ENCODE measurements around the gene BBIP1.

The BBIP1 gene

GRCh38 chr10:110860576-110861241, 58.3 kb downstream of the BBIP1 start:
- H3K27me3 ChIP-seq (replicated peaks; ENCODE audit: control insufficient read depth, insufficient read depth, low read length) = no peaks in the 10 kb centered on the region
- no peak overlapping the region for H3K4me3 ChIP-seq (replicated peaks; ENCODE audit: low read depth, low read length)
- DNase-seq (ENCODE audit: extremely low read depth, insufficient read length) = peak; percentile 78
- TF ChIP-seq CTCF (IDR thresholded peaks at IDR 0.05; ENCODE audit: insufficient read depth, low read length, poor library complexity, severe bottlenecking) = no peak
- H3K36me3 ChIP-seq (ENCODE audit: control insufficient read depth, insufficient read depth, low read length) = no peaks in the 10 kb centered on the region

DNA sequence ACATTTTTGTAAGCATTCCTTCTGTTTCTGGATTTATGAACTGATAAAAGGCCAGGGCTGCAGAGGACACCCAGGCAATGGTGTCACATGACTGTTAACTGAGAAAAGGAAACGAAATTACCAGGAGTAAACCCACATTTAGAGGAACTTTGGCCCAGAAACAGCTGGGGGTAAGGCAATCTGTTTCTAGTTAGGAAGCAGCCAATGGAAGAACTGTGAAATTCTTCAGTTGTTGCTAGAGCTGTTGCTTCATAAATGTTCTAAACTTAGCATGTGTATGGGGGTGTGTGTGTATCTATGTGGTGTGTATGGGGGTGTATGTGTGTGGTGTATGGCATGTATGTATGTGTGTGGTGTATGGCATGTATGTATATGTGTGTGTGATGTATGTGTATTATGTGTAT, 59.0 kb downstream of the BBIP1 start:
- H3K27me3 ChIP-seq (replicated peaks; ENCODE audit: control insufficient read depth, insufficient read depth, low read length) = no peaks in the 10 kb centered on the region
- TF ChIP-seq CTCF (IDR thresholded peaks at IDR 0.05; ENCODE audit: insufficient read depth, low read length, poor library complexity, severe bottlenecking) = no peak
- no peak overlapping the region for H3K4me3 ChIP-seq (replicated peaks; ENCODE audit: low read depth, low read length)
- no peak for DNase-seq (ENCODE audit: extremely low read depth, insufficient read length)
- no peaks in the 10 kb centered on the region for H3K36me3 ChIP-seq (ENCODE audit: control insufficient read depth, insufficient read depth, low read length)

GRCh38 chr10:110859206-110859972, 59.6 kb downstream of the BBIP1 start:
- no peak overlapping the region for H3K4me3 ChIP-seq (replicated peaks; ENCODE audit: low read depth, low read length)
- H3K36me3 ChIP-seq (ENCODE audit: control insufficient read depth, insufficient read depth, low read length) = no peaks in the 10 kb centered on the region
- H3K27me3 ChIP-seq (replicated peaks; ENCODE audit: control insufficient read depth, insufficient read depth, low read length) = no peaks in the 10 kb centered on the region
- no peak for DNase-seq (ENCODE audit: extremely low read depth, insufficient read length)
- TF ChIP-seq CTCF (IDR thresholded peaks at IDR 0.05; ENCODE audit: insufficient read depth, low read length, poor library complexity, severe bottlenecking) = no peak

GRCh38 chr10:110858297-110858934, 60.6 kb downstream of the BBIP1 start:
- no peak for TF ChIP-seq CTCF (IDR thresholded peaks at IDR 0.05; ENCODE audit: insufficient read depth, low read length, poor library complexity, severe bottlenecking)
- no peak for DNase-seq (ENCODE audit: extremely low read depth, insufficient read length)
- H3K4me3 ChIP-seq (replicated peaks; ENCODE audit: low read depth, low read length) = no peak overlapping the region

GRCh38 chr10:110857265-110858171, 61.5 kb downstream of the BBIP1 start:
- no peak overlapping the region for H3K4me3 ChIP-seq (replicated peaks; ENCODE audit: low read depth, low read length)
- H3K27me3 ChIP-seq (replicated peaks; ENCODE audit: control insufficient read depth, insufficient read depth, low read length) = no peaks in the 10 kb centered on the region
- H3K36me3 ChIP-seq (ENCODE audit: control insufficient read depth, insufficient read depth, low read length) = no peaks in the 10 kb centered on the region
- DNase-seq (ENCODE audit: extremely low read depth, insufficient read length) = peak; percentile 59
- no peak for TF ChIP-seq CTCF (IDR thresholded peaks at IDR 0.05; ENCODE audit: insufficient read depth, low read length, poor library complexity, severe bottlenecking)

More at GRCh38 chr10:110858297-110858934, 60.6 kb downstream of the BBIP1 start:
- H3K27me3 ChIP-seq (replicated peaks; ENCODE audit: control insufficient read depth, insufficient read depth, low read length) = no peaks in the 10 kb centered on the region
- no peaks in the 10 kb centered on the region for H3K36me3 ChIP-seq (ENCODE audit: control insufficient read depth, insufficient read depth, low read length)
